ENCODE data around the gene BDH2.
A peak's percentile ranks its signal among the peaks of the same experiment; 100 is the strongest.

The BDH2 gene

GRCh38 chr4:103085555-103086196 lies 14.0 kb downstream of the BDH2 start:
- ChIA-PET CTCF (no interaction called here), POLR2A (no interaction called here)
- Histone ChIP-seq H3K36me3 (ENCODE audit: control insufficient read depth in 4 of 4, insufficient read depth in 4 of 4, low read length in 3 of 4) (peaks cover 19 to 54% (median 23%) of the 10 kb centered on the region in 4 experiments), H3K4me1 (ENCODE audit: control extremely low read depth in 1 of 4, control insufficient read depth in 4 of 4, insufficient read depth in 4 of 4, low read length in 3 of 4) (no peaks in the 10 kb centered on the region), H3K27ac (ENCODE audit: insufficient read depth in 1 of 2, low read depth in 1 of 2, low read length in 2 of 2, poor library complexity in 1 of 2, severe bottlenecking in 2 of 2) (no peak overlapping the region), H3K9me3 (ENCODE audit: control extremely low read depth in 1 of 5, control insufficient read depth in 4 of 5, insufficient read depth in 2 of 5, low read depth in 1 of 5, low read length in 4 of 5) (no peaks in the 10 kb centered on the region), H3K4me3 (ENCODE audit: control insufficient read depth in 1 of 7, extremely low read depth in 1 of 7, insufficient read depth in 4 of 7, low read depth in 2 of 7, low read length in 6 of 7) (no peak overlapping the region), H3K27me3 (replicated peaks in 2 of 5; ENCODE audit: control insufficient read depth in 4 of 5, insufficient read depth in 5 of 5, low read length in 4 of 5) (no peaks in the 10 kb centered on the region)
- no peak for DNase-seq
- no CpG with 5 or more reads among the region's 2 CpGs for WGBS (ENCODE audit: insufficient coverage)

DNA sequence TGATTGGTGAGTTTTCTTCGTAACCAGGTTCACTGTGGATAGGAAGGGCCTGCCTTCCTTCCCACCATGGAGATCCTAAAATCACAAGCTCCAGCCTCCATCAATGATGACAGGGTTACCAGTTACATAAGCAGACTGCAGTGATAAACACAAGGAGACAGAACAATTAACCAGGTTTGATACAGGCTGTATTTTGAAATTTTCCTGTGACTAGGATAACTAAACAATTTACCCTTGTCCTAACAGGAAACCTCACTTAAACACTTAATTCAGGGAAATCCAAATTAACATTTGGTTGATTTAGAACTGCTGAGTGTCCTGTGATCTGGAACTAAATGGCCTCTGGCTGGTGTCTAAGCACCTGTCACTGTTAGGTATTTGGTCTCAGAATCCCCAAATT lies 20.0 kb downstream of the BDH2 start:
- no CpG with 5 or more reads among the region's 1 CpG for WGBS (ENCODE audit: insufficient coverage)
- no peaks in the 10 kb centered on the region for H3K9me3 ChIP-seq (ENCODE audit: control extremely low read depth in 1 of 5, control insufficient read depth in 4 of 5, insufficient read depth in 2 of 5, low read depth in 1 of 5, low read length in 4 of 5)
- H3K36me3 ChIP-seq (ENCODE audit: control insufficient read depth in 4 of 4, insufficient read depth in 4 of 4, low read length in 3 of 4): peaks cover 0 to 5% (median 0%) of the 10 kb centered on the region in 4 experiments
- H3K4me3 ChIP-seq (ENCODE audit: control insufficient read depth in 1 of 7, extremely low read depth in 1 of 7, insufficient read depth in 4 of 7, low read depth in 2 of 7, low read length in 6 of 7): no peak overlapping the region
- no peak for DNase-seq
- ChIA-PET POLR2A (no interaction called here), CTCF (interaction anchor here (1.0 to 4.9 kb wide), 4 partner anchors 12 to 55 kb away, joined by 3 to 35 read pairs (median 8); partner anchors contain the start of gene BDH2)
- H3K4me1 ChIP-seq (ENCODE audit: control extremely low read depth in 1 of 4, control insufficient read depth in 4 of 4, insufficient read depth in 4 of 4, low read length in 3 of 4): peaks cover 0 to 29% (median 20%) of the 10 kb centered on the region in 4 experiments
- no peaks in the 10 kb centered on the region for H3K27me3 ChIP-seq (replicated peaks in 2 of 5; ENCODE audit: control insufficient read depth in 4 of 5, insufficient read depth in 5 of 5, low read length in 4 of 5)
- no peak overlapping the region for H3K27ac ChIP-seq (ENCODE audit: insufficient read depth in 1 of 2, low read depth in 1 of 2, low read length in 2 of 2, poor library complexity in 1 of 2, severe bottlenecking in 2 of 2)

DNA sequence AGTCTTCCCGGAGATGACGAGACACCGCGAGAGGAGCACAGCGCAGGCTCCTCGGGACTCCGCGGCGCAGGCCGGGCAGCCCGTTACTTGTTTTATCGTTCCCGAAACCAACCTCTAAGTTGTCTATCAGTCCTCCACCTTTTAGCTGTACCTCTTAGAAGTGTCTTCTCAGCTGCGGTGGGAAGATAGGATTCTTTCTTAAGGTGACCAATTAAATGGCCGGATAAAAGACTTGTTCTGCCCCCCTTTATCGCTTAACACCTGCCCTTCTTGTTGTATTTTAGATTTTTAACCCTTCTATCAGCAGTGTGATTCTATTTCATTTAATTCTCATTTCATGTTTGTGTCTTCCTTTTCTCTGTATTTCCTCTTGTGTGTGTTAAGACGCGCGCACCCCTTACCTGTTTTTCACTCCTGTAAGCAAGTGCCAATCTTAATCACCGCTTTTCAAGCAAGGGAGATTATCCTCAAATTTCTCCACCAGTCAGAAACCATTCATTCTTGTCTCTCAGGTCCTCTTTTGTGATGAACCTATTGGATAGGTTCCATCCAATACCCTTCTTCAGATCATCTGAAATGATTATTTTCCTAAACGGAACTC lies 22.8 kb downstream of the BDH2 start, which contains the start of gene SLC9B2:
TSS of gene SLC9B2 (minus strand) at position 15 of the 601 bp plus-strand sequence. CDS start 9,211 bp downstream, outside the sequence.
- Histone ChIP-seq H3K4me1 (ENCODE audit: control extremely low read depth in 1 of 4, control insufficient read depth in 4 of 4, insufficient read depth in 4 of 4, low read length in 3 of 4) (peaks cover 0 to 38% (median 22%) of the 10 kb centered on the region in 4 experiments), H3K27ac (ENCODE audit: insufficient read depth in 1 of 2, low read depth in 1 of 2, low read length in 2 of 2, poor library complexity in 1 of 2, severe bottlenecking in 2 of 2) (peak within 1 kb of the TSS; percentile 73 to 94), H3K27me3 (replicated peaks in 2 of 5; ENCODE audit: control insufficient read depth in 4 of 5, insufficient read depth in 5 of 5, low read length in 4 of 5) (no peaks in the 10 kb centered on the region), H3K4me3 (ENCODE audit: control insufficient read depth in 1 of 7, extremely low read depth in 1 of 7, insufficient read depth in 4 of 7, low read depth in 2 of 7, low read length in 6 of 7) (peak within 1 kb of the TSS; percentile 44 to 84 (median 79)), H3K9me3 (ENCODE audit: control extremely low read depth in 1 of 5, control insufficient read depth in 4 of 5, insufficient read depth in 2 of 5, low read depth in 1 of 5, low read length in 4 of 5) (no peaks in the 10 kb centered on the region), H3K36me3 (ENCODE audit: control insufficient read depth in 4 of 4, insufficient read depth in 4 of 4, low read length in 3 of 4) (peaks cover 0 to 11% (median 2%) of the 10 kb centered on the region in 4 experiments)
- DNase-seq: peak in 2 of 3 donors; percentile 46 to 69
- ChIA-PET POLR2A (interaction anchor here (1.6 kb wide), 1 partner anchor 30 kb away, joined by 4 read pairs; no protein-coding TSS in a partner anchor), CTCF (interaction anchor here (0.6 to 2.7 kb wide), 7 partner anchors 12 to 1967 kb away, joined by 3 to 11 read pairs (median 3); no protein-coding TSS in a partner anchor)
- WGBS (ENCODE audit: insufficient coverage): 13% methylated on average over 18 of the region's 21 CpGs

DNA sequence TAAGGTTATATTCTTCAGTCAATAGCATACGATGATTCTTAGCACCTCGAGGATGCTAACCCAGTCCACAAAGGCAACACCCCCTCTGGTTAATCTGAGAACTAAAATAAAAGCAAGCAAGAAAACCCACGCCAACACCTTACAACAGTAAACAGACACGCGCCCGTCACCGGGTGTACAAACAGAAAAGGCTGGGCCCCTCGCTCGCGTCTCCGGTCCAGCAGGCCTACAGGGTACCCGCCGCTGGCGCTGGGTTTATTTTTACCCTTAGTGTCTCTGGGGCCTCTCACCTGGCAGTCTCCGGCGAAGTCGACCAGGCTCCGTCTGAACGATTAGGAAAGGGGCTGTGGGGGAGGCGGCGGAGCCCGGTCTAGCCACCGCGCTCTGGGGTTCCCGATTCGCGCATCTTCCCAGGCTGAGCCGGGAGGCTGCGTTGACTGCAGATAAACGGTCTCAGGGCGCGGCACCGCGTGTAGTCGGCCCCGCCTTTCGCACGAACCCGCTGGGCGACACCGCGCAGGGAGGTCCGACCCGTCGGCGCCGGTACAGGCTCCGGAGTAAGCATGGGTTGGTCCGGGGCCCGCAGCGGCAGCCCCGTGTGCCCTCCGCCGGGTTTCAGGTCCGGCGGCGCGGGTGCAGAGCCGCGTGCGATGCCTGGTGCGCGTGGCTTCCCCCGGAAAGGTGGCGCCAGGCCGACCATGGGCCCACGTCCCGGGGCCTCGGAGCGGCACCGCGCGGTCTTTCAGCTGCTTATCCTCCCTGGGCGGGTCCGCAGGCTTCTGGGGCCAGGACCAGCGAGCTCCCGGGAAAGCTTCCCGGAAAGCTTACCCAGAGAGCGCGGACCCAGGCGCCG lies 23.5 kb downstream of the BDH2 start:
- CTCF ChIA-PET: interaction anchor here (0.9 to 2.7 kb wide), 9 partner anchors 11 to 44 kb away, joined by 3 to 11 read pairs (median 4); no protein-coding TSS in a partner anchor
- no peaks in the 10 kb centered on the region for H3K27me3 ChIP-seq (replicated peaks in 2 of 5; ENCODE audit: control insufficient read depth in 4 of 5, insufficient read depth in 5 of 5, low read length in 4 of 5)
- DNase-seq: peak; percentile 50 to 84 (median 75)
- POLR2A ChIA-PET: interaction anchor here (0.8 to 1.6 kb wide), 2 partner anchors 29 to 512 kb away, joined by 3 to 4 read pairs; no protein-coding TSS in a partner anchor
- H3K4me3 ChIP-seq (ENCODE audit: control insufficient read depth in 1 of 7, extremely low read depth in 1 of 7, insufficient read depth in 4 of 7, low read depth in 2 of 7, low read length in 6 of 7): peak overlapping the region; percentile 44 to 84 (median 79)
- no peaks in the 10 kb centered on the region for H3K9me3 ChIP-seq (ENCODE audit: control extremely low read depth in 1 of 5, control insufficient read depth in 4 of 5, insufficient read depth in 2 of 5, low read depth in 1 of 5, low read length in 4 of 5)
- peak overlapping the region; percentile 73 to 94 for H3K27ac ChIP-seq (ENCODE audit: insufficient read depth in 1 of 2, low read depth in 1 of 2, low read length in 2 of 2, poor library complexity in 1 of 2, severe bottlenecking in 2 of 2)
- peaks cover 0 to 38% (median 22%) of the 10 kb centered on the region in 4 experiments for H3K4me1 ChIP-seq (ENCODE audit: control extremely low read depth in 1 of 4, control insufficient read depth in 4 of 4, insufficient read depth in 4 of 4, low read length in 3 of 4)
- H3K36me3 ChIP-seq (ENCODE audit: control insufficient read depth in 4 of 4, insufficient read depth in 4 of 4, low read length in 3 of 4): peaks cover 0 to 11% (median 2%) of the 10 kb centered on the region in 4 experiments
- under 1% methylated on average over 73 of the region's 82 CpGs for WGBS (ENCODE audit: insufficient coverage)

DNA sequence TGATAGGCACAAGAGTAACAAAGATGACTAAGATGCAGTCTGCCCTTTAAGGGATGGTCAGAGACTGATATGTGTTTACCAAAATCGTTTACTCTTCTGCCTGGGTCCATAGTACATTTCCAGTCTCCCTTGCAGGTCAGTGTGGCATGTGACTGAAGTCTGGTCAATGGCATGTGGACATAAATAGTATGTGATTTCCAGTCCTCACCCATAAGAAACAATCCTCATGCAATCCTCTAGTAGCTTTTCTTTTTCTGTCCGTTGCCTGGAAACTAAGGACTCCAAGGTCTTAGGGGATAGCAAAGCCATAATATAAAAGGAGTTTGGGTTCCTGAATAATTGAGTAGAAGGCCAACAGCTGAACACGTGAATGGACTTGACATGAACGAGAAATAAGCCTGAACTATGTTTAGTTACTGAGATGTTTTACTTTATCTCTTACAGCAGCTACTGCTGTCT lies 24.2 kb downstream of the BDH2 start:
- WGBS (ENCODE audit: insufficient coverage): no CpG with 5 or more reads among the region's 4 CpGs
- H3K4me3 ChIP-seq (ENCODE audit: control insufficient read depth in 1 of 7, extremely low read depth in 1 of 7, insufficient read depth in 4 of 7, low read depth in 2 of 7, low read length in 6 of 7): peak overlapping the region; percentile 44 to 84 (median 79)
- no peaks in the 10 kb centered on the region for H3K27me3 ChIP-seq (replicated peaks in 2 of 5; ENCODE audit: control insufficient read depth in 4 of 5, insufficient read depth in 5 of 5, low read length in 4 of 5)
- peak overlapping the region; percentile 73 to 94 for H3K27ac ChIP-seq (ENCODE audit: insufficient read depth in 1 of 2, low read depth in 1 of 2, low read length in 2 of 2, poor library complexity in 1 of 2, severe bottlenecking in 2 of 2)
- peaks cover 0 to 38% (median 22%) of the 10 kb centered on the region in 4 experiments for H3K4me1 ChIP-seq (ENCODE audit: control extremely low read depth in 1 of 4, control insufficient read depth in 4 of 4, insufficient read depth in 4 of 4, low read length in 3 of 4)
- ChIA-PET POLR2A (interaction anchor here (0.8 to 1.6 kb wide), 2 partner anchors 29 to 511 kb away, joined by 3 to 4 read pairs; no protein-coding TSS in a partner anchor), CTCF (interaction anchor here (0.9 to 2.7 kb wide), 5 partner anchors 12 to 32 kb away, joined by 3 to 11 read pairs (median 4); no protein-coding TSS in a partner anchor)
- H3K9me3 ChIP-seq (ENCODE audit: control extremely low read depth in 1 of 5, control insufficient read depth in 4 of 5, insufficient read depth in 2 of 5, low read depth in 1 of 5, low read length in 4 of 5): no peaks in the 10 kb centered on the region
- DNase-seq: no peak
- peaks cover 0 to 11% (median 1%) of the 10 kb centered on the region in 4 experiments for H3K36me3 ChIP-seq (ENCODE audit: control insufficient read depth in 4 of 4, insufficient read depth in 4 of 4, low read length in 3 of 4)

DNA sequence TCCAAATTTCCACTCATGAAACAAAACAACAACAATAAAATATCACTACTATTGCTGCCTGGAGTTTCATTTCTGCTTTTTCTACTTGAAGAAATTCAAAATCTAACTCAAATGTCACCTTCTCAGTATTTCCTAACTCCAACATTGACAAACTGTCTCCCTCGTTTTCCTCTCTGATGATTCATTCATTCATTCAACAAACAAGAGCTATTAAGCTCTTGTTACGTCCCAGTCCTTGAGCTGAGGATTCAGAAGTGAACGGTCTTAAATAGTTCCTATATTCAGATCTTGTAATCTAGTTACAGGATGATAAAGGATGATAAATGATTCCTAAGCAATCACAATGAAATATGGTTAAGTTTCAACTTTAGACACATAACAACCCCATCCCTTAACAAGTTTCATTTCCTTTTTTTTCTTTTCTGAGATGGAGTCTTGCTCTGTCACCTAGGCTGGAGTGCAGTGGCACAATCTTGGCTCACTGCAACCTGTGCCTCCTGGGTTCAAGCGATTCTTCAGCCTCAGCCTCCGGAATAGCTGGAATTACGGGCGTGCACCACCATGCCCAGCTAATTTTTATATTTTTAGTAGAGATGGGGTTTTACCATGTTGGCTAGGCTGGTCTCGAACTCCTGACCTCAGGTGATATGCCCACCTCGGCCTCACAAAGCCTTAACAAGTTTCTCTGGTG lies 24.7 kb downstream of the BDH2 start:
- peaks cover 0 to 11% (median 1%) of the 10 kb centered on the region in 4 experiments for H3K36me3 ChIP-seq (ENCODE audit: control insufficient read depth in 4 of 4, insufficient read depth in 4 of 4, low read length in 3 of 4)
- CTCF ChIA-PET: interaction anchor here (0.9 to 2.7 kb wide), 4 partner anchors 12 to 31 kb away, joined by 3 to 11 read pairs (median 6); no protein-coding TSS in a partner anchor
- H3K4me3 ChIP-seq (ENCODE audit: control insufficient read depth in 1 of 7, extremely low read depth in 1 of 7, insufficient read depth in 4 of 7, low read depth in 2 of 7, low read length in 6 of 7): peak overlapping the region in 4 of 7 experiments; percentile 68 to 84 (median 80)
- no peaks in the 10 kb centered on the region for H3K9me3 ChIP-seq (ENCODE audit: control extremely low read depth in 1 of 5, control insufficient read depth in 4 of 5, insufficient read depth in 2 of 5, low read depth in 1 of 5, low read length in 4 of 5)
- peak in 1 of 3 donors; percentile 17 for DNase-seq
- POLR2A ChIA-PET: interaction anchor here (0.8 to 1.6 kb wide), 2 partner anchors 28 to 511 kb away, joined by 3 to 4 read pairs; no protein-coding TSS in a partner anchor
- 91% methylated on average over 6 of the region's 9 CpGs for WGBS (ENCODE audit: insufficient coverage)
- no peaks in the 10 kb centered on the region for H3K27me3 ChIP-seq (replicated peaks in 2 of 5; ENCODE audit: control insufficient read depth in 4 of 5, insufficient read depth in 5 of 5, low read length in 4 of 5)
- H3K4me1 ChIP-seq (ENCODE audit: control extremely low read depth in 1 of 4, control insufficient read depth in 4 of 4, insufficient read depth in 4 of 4, low read length in 3 of 4): peaks cover 0 to 38% (median 22%) of the 10 kb centered on the region in 4 experiments
- no peak overlapping the region for H3K27ac ChIP-seq (ENCODE audit: insufficient read depth in 1 of 2, low read depth in 1 of 2, low read length in 2 of 2, poor library complexity in 1 of 2, severe bottlenecking in 2 of 2)

Measured in common myeloid progenitor, CD34-positive (primary cell).